Measurements from ENCODE around the gene DBNDD2.

Gene DBNDD2

DNA sequence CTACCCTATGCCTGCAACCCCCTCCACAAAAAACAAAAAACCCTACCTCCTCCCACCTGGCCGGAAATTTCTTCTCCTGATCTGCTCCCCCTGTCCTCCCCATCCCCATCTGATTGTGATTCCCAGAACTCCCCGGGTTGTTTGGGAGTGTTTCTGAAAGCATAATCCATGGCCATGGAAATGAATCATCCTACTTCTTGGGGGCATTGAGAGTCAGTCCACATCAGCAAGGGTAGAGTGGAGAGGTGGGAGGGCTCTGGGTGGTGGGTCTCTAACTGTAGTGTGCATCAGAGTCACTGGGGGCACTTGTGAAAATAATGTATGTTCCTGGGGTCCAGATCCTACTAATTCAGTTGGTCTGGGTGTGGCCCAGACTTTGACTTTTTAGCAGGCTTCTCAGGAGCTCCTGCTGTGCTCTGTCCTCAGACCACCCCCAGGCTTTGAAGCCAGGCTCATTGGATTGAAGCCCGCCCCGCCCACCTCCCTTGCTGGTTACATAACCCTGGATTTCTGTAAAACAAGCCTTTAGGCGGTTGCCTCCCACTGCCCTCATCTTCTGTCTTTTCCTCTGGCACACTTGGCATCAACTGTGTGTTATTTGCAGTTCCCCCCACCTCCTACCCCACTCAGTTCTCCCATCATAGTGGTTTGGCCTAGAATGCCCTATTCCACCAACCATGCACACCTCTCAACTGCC, 18.4 kb downstream of the DBNDD2 start:
- H3K27ac ChIP-seq (ENCODE audit: poor library complexity, severe bottlenecking): no peak overlapping the region
- ATAC-seq (ENCODE audit: low read depth) (no peak; the same call in 2 of the 3 replicates), DNase-seq (ENCODE audit: low spot score) (no peak)
- H3K36me3 ChIP-seq (ENCODE audit: low read depth): peaks cover 42% of the 10 kb centered on the region
- no peaks in the 10 kb centered on the region for H3K4me1 ChIP-seq (ENCODE audit: insufficient read depth, poor library complexity, severe bottlenecking)
- TF ChIP-seq, protein P1, sequence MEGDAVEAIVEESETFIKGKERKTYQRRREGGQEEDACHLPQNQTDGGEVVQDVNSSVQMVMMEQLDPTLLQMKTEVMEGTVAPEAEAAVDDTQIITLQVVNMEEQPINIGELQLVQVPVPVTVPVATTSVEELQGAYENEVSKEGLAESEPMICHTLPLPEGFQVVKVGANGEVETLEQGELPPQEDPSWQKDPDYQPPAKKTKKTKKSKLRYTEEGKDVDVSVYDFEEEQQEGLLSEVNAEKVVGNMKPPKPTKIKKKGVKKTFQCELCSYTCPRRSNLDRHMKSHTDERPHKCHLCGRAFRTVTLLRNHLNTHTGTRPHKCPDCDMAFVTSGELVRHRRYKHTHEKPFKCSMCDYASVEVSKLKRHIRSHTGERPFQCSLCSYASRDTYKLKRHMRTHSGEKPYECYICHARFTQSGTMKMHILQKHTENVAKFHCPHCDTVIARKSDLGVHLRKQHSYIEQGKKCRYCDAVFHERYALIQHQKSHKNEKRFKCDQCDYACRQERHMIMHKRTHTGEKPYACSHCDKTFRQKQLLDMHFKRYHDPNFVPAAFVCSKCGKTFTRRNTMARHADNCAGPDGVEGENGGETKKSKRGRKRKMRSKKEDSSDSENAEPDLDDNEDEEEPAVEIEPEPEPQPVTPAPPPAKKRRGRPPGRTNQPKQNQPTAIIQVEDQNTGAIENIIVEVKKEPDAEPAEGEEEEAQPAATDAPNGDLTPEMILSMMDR (IDR thresholded peaks at IDR 0.05; ENCODE audit: poor library complexity, severe bottlenecking): no peak
- H3K27me3 ChIP-seq (ENCODE audit: insufficient read depth, poor library complexity, severe bottlenecking): no peaks in the 10 kb centered on the region
- no peak overlapping the region for H3K4me3 ChIP-seq (ENCODE audit: severe bottlenecking)
- H3K9me3 ChIP-seq (ENCODE audit: severe bottlenecking): no peaks in the 10 kb centered on the region

DNA sequence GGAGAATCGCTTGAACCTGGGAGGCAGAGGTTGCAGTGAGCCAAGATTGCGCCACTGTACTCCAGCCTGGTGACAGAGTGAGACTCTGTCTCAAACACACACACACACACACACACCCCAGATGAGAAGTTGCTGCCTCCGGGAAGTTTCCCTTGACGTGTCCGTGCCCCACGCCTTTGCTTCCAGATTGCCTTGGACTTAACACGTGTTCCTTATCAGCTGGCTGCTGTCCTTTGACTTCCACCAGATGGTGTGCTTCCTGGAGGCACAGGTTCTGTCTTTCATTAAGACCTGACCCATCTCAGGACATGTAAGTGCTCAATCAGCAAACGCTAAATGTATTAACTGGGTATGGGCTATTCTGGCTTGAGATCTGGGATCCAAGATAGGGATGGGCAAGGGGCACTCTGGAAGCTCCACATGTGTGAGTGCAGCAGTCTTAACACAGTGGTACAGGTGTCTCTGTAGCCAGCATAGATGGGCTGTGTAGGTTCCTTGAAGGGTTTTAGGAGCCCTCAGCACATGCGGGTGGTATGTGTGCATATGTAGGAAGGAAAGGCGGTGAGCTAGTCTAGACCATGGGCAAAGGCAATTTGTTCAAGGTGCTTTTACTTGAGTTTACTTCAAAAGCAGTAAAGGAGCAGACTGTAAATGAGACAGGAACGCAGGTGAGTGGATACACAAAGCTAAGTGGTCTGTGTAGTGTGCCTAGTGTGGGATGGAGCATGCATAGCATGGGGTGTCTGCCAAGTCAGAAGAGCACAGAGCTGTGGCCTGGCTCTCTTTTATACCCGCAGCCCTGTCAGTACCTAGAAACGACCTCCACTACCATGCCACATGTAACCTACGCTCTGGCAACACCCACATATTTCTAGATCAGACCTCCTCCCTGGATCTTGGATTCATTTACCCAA, 19.4 kb downstream of the DBNDD2 start:
- peak; percentile 11; the same call in 2 of the 3 replicates for ATAC-seq (ENCODE audit: low read depth)
- TF ChIP-seq, protein P1 (IDR thresholded peaks at IDR 0.05; ENCODE audit: poor library complexity, severe bottlenecking): no peak
- no peaks in the 10 kb centered on the region for H3K4me1 ChIP-seq (ENCODE audit: insufficient read depth, poor library complexity, severe bottlenecking)
- no peaks in the 10 kb centered on the region for H3K9me3 ChIP-seq (ENCODE audit: severe bottlenecking)
- no peak overlapping the region for H3K4me3 ChIP-seq (ENCODE audit: severe bottlenecking)
- no peak for DNase-seq (ENCODE audit: low spot score)
- peaks cover 32% of the 10 kb centered on the region for H3K36me3 ChIP-seq (ENCODE audit: low read depth)
- no peaks in the 10 kb centered on the region for H3K27me3 ChIP-seq (ENCODE audit: insufficient read depth, poor library complexity, severe bottlenecking)
- H3K27ac ChIP-seq (ENCODE audit: poor library complexity, severe bottlenecking): no peak overlapping the region

DNA sequence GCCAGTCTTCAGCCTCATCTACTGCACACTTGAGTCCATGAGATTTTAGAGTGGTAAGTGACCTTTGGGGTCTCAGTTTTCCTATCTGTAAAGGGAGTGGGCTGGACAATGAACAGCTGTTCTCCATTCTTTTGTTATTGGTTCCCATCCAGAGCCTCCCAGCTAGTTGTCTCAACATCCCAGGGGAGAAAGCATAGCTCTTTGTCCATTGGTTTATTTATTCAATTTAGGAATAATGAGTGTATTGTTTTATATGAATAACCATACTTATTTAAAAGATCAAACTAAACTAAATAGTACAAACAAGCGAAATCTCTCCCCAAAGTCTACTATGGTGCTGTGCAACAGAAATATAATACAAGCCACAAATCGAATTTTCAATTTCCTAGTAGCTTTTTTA, 21.5 kb downstream of the DBNDD2 start:
- TF ChIP-seq, protein P1 (IDR thresholded peaks at IDR 0.05; ENCODE audit: poor library complexity, severe bottlenecking): no peak
- Histone ChIP-seq H3K4me1 (ENCODE audit: insufficient read depth, poor library complexity, severe bottlenecking) (no peaks in the 10 kb centered on the region), H3K27ac (ENCODE audit: poor library complexity, severe bottlenecking) (no peak overlapping the region), H3K4me3 (ENCODE audit: severe bottlenecking) (no peak overlapping the region), H3K27me3 (ENCODE audit: insufficient read depth, poor library complexity, severe bottlenecking) (no peaks in the 10 kb centered on the region), H3K36me3 (ENCODE audit: low read depth) (peaks cover 14% of the 10 kb centered on the region), H3K9me3 (ENCODE audit: severe bottlenecking) (no peaks in the 10 kb centered on the region)
- no peak for DNase-seq (ENCODE audit: low spot score)
- ATAC-seq (ENCODE audit: low read depth): no peak

- Histone ChIP-seq H3K4me3 (ENCODE audit: severe bottlenecking) (no peak overlapping the region), H3K9me3 (ENCODE audit: severe bottlenecking) (no peaks in the 10 kb centered on the region), H3K27me3 (ENCODE audit: insufficient read depth, poor library complexity, severe bottlenecking) (no peaks in the 10 kb centered on the region), H3K27ac (ENCODE audit: poor library complexity, severe bottlenecking) (no peak overlapping the region), H3K4me1 (ENCODE audit: insufficient read depth, poor library complexity, severe bottlenecking) (peaks cover 5% of the 10 kb centered on the region), H3K36me3 (ENCODE audit: low read depth) (no peaks in the 10 kb centered on the region)
- TF ChIP-seq, protein P1 (IDR thresholded peaks at IDR 0.05; ENCODE audit: poor library complexity, severe bottlenecking): no peak
- ATAC-seq (ENCODE audit: low read depth) (no peak), DNase-seq (ENCODE audit: low spot score) (peak; percentile 36)
Observed at GRCh38 chr20:45432294-45432693, 24.2 kb downstream of the DBNDD2 start.

All from RWPE2 (cell line).